Fibroblast of skin of right biceps (primary cell): ENCODE data around the gene D2HGDH.
"Not testable (repeated sequence)": the region's sequence is repeated elsewhere in the genome, so short reads cannot be mapped to it uniquely, and the experiment has no call there.

Experiments used
- DNase-seq: peaks from one replicate; pipeline ENCODE4 v3.0.0-alpha.2; 2013

Gene D2HGDH

DNA sequence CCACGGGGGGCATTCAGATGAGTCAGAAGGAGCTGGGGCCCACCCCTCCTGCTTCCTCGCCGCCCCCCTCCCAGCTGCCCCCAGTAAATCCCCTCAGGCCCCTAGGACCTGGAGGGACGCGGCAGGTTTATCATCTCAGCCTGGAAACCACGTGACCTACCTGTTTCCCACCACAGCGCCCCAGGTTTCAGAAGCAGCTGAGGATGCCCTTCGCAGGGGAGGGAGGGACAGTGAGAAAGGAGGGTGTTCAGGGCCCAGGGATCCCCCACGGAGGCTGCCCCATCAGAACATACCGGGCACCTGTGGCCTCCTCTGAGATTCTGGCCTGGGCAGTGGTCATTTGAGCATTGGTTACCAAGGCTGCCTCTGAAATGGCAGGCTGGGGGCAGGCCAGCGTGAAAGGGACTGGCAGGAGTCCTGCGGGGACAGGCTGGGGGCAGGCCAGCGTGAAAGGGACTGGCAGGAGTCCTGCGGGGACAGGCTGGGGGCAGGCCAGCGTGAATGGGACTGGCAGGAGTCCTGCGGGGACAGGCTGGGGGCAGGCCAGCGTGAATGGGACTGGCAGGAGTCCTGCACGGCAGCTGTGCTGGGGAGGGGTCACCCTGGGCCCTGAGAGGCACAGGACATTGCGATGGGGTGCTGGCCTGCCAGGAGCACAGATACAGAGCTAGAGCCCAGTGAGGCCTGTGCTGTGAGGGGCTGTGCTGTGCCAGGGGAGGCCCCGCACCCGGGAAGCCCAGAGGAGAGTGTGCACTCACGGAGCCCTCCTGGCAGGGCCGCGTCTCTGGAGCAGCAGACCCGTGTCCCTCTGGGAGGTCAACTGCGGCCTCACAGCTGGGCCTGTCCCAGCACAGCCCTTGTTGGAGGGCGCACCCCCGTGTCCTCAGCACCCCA lies 76.1 kb downstream of the D2HGDH start:
- DNase-seq: no peak

DNA sequence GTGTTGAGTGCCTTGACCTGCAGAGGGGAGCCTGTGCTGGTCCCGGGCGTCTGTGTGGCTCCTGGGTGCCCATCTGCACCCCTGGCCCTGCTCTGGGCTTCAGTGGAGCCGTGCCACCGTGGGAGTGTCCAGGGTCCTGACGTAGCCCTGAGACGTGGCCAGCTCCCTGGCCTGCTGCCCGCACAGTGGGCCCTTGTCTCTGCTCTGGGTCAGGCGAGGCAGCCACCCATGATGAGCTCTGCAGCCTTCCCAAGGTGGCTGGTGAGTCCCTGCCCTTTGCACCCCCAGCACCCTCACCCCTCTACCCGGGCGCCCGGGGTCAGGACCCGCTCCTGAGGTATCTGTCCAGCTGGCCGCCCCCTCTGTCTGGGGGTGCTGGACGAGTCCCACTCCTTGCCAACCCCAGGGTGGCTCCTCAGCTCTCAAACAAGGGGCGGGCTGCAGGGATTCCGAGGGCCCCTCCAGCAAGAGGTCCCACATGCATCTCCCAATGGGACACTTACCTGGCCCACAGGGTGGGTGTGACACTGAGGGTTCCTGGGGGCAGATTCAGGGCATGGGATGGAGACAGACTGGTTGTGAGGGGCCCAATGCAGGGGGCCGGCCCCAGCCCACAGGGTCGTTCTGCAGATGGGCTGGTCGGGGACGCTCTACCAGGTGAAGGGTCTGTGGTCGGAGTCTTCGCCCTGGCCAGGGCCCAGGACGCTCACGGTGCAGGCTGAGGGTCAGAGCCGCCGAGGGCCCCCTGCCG lies 76.9 kb downstream of the D2HGDH start:
- DNase-seq: no peak

DNA sequence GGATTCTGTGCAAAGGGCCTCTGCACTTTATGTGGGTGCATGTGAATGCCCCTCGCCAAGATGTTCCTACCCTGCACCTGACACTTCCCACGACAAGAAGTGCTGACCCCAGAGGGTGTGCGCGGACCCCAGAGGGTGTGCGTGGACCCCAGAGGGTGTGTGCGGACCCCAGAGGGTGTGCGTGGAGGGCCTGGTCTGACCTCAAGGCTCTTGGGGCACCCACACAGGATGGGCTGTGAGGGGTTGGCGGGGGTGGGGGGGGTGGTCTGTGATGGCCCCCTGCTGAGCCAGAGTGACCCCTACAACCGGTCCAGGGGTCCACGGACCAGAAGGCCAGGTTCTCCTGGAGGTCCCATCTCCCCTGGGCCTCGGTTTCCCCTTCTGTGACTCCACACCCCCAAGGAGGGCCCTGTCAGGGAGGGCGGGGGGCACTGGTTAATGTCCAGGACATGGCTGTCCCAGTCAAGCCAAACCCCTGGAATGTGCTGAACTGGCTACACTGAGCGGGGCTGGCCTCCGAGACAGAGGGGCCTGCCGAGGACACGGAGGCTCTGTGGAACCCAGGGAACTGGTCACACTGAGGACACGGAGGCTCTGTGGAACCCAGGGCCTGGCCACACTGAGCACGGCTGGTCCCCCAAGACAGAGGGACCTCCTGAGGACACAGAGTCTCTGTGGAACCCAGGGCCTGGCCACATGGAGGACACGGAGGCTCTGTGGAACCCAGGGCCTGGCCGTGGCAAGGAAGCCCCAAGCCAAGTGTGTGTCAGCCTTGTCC lies 77.7 kb downstream of the D2HGDH start:
- DNase-seq: no peak

DNA sequence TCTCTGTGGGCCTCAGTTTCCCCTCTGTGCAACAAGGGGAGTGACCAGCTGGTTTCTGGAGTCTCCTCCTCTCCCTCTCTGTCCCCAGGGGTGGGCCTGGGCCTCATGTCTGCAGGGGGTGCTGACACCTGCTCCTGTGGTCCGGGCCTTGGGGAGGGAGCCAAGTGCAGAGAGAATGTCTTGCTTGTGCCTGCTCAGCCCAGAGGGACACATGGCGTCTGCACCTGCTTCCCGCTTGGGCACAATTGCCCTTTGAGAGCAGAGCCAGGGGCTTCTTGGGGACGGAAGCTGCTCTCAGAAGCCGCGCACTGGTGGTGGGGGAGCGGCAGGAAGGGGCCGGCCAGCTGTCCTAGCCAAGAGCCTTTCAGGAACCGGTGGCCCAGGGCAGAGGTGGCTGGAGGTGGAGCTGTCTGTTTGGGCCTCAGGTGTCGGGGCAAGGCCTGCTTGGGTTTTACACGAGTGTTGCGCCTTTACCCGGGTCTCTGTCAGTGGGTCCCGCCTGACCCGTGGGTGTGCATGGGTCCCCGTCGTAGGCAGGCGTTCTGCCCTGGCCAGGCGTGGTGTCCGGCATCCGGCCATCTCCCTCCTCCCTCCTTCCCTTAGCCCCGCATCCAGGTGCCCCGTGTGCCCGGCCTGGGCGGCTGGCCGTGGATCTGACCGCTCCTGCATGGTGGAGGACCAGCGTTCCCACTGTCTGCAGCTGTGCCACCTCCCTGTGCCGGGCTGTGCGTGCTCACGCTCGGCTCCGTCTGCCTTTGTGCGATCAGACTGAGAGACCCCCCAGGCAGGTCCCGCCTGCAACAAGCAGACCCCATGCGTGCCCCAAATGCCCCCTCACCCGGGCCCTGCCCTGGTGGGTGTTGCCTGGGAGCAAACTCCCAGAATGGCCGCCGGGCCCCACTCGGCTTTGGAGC lies 78.6 kb downstream of the D2HGDH start:
- no peak for DNase-seq

DNA sequence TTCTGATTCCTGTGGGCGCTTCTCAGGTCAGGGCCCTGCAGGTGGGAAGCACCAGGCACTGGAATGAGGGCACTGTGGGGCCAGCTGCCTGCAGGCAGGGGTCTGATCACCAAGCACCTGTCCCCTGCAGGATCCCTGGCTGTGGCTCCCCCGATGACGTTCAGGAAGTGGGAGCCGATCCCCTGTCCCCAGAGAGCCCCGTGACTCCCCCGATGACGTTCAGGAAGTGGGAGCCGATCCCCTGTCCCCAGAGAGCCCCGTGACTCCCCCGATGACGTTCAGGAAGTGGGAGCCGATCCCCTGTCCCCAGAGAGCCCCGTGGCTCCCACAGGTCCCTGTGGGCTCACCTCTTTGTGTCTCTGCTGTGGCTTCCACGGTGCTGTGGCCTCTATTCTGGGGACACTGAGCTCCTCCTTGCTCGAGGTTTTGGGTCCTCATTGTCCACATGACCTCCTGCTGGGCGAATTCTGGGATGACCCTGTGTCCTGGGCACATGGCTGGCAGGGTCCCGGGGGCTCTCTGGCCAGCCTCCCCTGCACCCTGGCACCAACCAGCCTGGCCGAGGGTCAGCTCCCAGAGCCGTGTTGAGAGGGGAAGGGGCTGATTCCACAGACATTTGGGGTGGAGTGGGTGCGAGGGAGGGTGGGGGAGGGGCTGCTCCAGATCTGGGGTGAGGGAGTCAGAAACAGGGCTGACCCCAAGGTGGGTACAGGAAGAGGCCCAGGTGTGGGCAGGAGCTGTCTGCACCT lies 79.4 kb downstream of the D2HGDH start:
- no peak for DNase-seq

DNA sequence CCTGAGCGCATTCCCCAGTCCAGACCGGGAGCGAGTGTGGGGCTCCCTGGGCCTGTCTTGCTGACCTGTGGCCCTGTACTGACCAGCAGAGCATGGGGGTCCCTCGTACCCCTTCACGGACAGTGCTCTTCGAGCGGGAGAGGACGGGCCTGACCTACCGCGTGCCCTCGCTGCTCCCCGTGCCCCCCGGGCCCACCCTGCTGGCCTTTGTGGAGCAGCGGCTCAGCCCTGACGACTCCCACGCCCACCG lies 79.9 kb downstream of the D2HGDH start:
- no peak for DNase-seq

DNA sequence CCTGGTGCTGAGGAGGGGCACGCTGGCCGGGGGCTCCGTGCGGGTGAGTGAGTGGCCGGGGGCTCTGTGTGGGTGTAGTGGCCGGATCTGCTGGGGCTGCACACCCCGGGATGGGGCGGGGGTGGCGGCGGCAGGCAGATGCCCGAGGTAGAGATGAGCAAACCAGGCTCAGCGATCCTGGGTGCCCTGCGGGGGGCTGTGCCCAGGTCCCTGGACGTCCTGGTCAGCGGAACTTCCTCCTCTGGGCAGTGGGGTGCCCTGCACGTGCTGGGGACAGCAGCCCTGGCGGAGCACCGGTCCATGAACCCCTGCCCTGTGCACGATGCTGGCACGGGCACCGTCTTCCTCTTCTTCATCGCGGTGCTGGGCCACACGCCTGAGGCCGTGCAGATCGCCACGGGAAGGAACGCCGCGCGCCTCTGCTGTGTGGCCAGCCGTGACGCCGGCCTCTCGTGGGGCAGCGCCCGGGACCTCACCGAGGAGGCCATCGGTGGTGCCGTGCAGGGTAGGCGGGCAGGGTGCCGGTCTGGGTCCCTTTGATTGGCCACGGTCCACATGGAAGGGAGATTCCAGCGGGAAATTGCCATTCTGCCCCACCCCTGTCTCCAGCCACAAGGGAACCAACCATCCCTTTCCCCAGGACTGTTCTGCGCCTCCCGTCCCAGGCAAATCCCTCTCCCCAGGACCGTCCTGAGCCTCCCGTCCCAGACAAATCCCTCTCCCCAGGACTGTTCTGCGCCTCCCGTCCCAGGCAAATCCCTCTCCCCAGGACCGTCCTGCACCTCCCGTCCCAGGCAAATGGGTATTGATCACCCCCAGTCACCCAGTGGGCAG lies 80.4 kb downstream of the D2HGDH start:
- no peak for DNase-seq

DNA sequence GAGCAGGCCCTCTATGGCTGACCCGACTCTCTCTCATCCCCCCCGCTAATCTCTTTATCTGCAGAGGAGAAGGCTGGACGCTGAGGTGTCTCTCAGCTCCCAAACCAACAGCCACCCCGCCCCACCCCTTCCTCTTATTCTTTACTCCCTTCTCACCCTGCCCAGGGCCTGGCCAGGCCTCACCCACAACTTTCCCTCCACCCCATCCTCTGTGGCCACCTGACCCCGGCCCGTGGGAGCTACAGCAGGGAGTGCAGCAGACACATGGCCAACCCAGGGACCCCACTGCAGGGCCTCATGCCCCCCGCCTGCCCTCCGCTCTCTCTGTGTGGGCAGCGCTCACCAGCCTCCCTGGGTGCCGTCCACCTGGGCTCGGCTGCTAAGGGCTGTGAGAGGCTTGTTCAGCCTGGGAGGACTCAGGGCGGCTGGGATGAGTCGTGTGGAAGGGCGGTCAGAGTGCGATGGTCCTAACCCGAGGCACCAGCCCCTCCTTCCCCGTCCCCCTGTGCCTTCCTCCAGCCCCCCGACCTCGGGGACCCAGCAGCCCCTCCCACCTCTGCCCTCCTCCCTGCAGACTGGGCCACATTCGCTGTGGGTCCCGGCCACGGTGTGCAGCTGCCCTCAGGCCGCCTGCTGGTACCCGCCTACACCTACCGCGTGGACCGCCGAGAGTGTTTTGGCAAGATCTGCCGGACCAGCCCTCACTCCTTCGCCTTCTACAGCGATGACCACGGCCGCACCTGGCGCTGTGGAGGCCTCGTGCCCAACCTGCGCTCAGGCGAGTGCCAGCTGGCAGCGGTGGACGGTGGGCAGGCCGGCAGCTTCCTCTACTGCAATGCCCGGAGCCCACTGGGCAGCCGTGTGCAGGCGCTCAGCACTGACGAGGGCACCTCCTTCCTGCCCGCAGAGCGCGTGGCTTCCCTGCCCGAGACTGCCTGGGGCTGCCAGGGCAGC lies 81.3 kb downstream of the D2HGDH start:
- DNase-seq: no peak

DNA sequence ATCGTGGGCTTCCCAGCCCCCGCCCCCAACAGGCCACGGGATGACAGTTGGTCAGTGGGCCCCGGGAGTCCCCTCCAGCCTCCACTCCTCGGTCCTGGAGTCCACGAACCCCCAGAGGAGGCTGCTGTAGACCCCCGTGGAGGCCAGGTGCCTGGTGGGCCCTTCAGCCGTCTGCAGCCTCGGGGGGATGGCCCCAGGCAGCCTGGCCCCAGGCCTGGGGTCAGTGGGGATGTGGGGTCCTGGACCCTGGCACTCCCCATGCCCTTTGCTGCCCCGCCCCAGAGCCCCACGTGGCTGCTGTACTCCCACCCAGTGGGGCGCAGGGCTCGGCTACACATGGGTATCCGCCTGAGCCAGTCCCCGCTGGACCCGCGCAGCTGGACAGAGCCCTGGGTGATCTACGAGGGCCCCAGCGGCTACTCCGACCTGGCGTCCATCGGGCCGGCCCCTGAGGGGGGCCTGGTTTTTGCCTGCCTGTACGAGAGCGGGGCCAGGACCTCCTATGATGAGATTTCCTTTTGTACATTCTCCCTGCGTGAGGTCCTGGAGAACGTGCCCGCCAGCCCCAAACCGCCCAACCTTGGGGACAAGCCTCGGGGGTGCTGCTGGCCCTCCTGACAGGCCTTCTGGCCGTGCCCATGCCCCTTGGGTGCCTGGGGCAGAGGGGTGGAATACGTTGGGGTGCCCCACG lies 82.1 kb downstream of the D2HGDH start:
- no peak for DNase-seq

DNA sequence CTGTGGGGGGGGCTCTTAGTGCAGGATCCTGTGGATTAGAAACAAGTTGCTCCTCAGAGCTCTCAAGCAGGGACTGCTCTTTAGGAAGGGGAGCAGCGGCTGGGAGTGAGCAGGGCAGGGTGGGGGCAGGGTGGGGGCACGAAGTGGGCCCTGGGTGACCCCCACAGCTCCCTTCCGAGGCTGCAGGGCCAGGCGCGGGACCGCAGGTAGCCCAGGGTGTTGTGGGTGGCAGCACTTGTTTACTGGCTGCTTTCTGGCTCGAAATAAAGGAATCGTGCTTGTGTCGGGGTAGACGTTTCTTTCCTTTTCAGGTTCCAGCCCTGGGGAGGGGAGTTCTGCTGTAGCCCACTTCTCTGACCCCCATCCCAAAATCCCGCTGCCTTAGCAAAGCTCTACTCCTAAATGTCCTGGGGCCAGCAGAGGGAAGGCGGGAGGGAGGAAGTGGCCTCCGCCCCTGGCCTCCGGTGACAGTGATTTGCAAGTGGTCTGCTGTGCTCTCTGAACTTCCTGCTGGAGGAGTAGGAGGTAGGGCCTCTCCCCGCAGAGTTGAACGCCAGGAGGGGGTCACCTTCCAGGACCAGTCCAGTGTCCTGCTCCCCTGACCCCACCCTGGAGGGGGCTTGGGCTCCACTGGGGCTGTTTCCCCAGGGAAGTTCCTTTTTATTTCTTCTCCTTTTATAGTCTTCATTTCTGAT lies 82.8 kb downstream of the D2HGDH start:
- no peak for DNase-seq

DNA sequence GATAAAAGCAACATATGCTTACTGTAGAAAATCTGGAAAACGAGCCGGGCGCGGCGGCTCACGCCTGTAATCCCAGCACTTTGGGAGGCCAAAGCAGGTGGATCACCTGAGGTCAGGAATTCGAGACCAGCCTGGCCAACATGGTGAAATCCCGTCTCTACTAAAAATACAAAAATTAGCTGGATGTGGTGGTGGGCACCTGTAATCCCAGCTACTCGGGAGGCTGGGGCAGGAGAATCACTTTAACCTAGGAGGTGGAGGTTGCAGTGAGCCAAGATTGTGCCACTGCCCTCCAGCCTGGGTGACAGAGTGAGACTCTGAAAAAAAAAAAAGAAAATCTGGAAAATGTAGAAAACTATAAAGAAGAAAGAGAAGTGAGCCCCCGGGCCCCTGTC lies 83.4 kb downstream of the D2HGDH start:
- DNase-seq: not testable (repeated sequence)
